HG02973 (cell line): Measurements from ENCODE around the gene CCNK.

ENCODE experiments used
- ATAC-seq: cut with Tn5 transposase; IDR thresholded peaks from one replicate; pipeline ENCODE4 v1.9.1; 2021; ENCODE audit warnings: moderate library complexity; ENCODE audit not compliant: unreplicated experiment

Gene CCNK

GRCh38 chr14:99480917-99481744 lies at the start of gene CCNK:
TSS of gene CCNK (plus strand) at chr14:99481409. CDS start at chr14:99492678, 11,269 bp downstream.
- ATAC-seq, result peak; percentile 85

GRCh38 chr14:99431986-99432385 lies 49.2 kb upstream of the CCNK start:
- no peak for ATAC-seq

GRCh38 chr14:99432485-99432884 lies 48.7 kb upstream of the CCNK start:
- no peak for ATAC-seq

- no peak for ATAC-seq
Observed at GRCh38 chr14:99435327-99435726, 45.9 kb upstream of the CCNK start.

- ATAC-seq, result no peak
Observed at GRCh38 chr14:99436247-99437180, 44.7 kb upstream of the CCNK start.

GRCh38 chr14:99437706-99438105 lies 43.5 kb upstream of the CCNK start:
- ATAC-seq, result no peak

GRCh38 chr14:99440278-99440677 lies 40.9 kb upstream of the CCNK start:
- ATAC-seq, result no peak

- ATAC-seq, result no peak
Observed at GRCh38 chr14:99441157-99441870, 39.9 kb upstream of the CCNK start.

- no peak for ATAC-seq
Observed at GRCh38 chr14:99441918-99442317, 39.3 kb upstream of the CCNK start.

GRCh38 chr14:99445931-99446330 lies 35.3 kb upstream of the CCNK start:
- ATAC-seq, result no peak

GRCh38 chr14:99447739-99448138 lies 33.5 kb upstream of the CCNK start:
- ATAC-seq, result no peak

- ATAC-seq, result no peak
Observed at GRCh38 chr14:99450266-99450665, 30.9 kb upstream of the CCNK start.

- no peak for ATAC-seq
Observed at GRCh38 chr14:99451234-99451633, 30.0 kb upstream of the CCNK start.

GRCh38 chr14:99452968-99453367 lies 28.2 kb upstream of the CCNK start:
- ATAC-seq, result no peak

- no peak for ATAC-seq
Observed at GRCh38 chr14:99454246-99454645, 27.0 kb upstream of the CCNK start.

GRCh38 chr14:99459481-99460100 lies 21.6 kb upstream of the CCNK start:
- no peak for ATAC-seq

GRCh38 chr14:99460793-99461192 lies 20.4 kb upstream of the CCNK start:
- ATAC-seq, result no peak

GRCh38 chr14:99461411-99462085 lies 19.7 kb upstream of the CCNK start:
- ATAC-seq, result no peak

- no peak for ATAC-seq
Observed at GRCh38 chr14:99462210-99462609, 19.0 kb upstream of the CCNK start.

GRCh38 chr14:99463974-99464373 lies 17.2 kb upstream of the CCNK start:
- no peak for ATAC-seq
